ENCODE measurements around the gene DSG1.
"Not testable (repeated sequence)": the region's sequence is repeated elsewhere in the genome, so short reads cannot be mapped to it uniquely, and the experiment has no call there.

Gene DSG1

GRCh38 chr18:31343454-31343853, 25.5 kb downstream of the DSG1 start:
- DNase-seq (ENCODE audit: low read depth in 2 of 2) = no peak

GRCh38 chr18:31353336-31353735, 35.4 kb downstream of the DSG1 start:
- not testable (repeated sequence) for DNase-seq (ENCODE audit: low read depth in 2 of 2)

- DNase-seq (ENCODE audit: low read depth in 2 of 2) = no peak
Measured at GRCh38 chr18:31354990-31355389, 37.0 kb downstream of the DSG1 start.

GRCh38 chr18:31356025-31356424, 38.1 kb downstream of the DSG1 start:
- no peak for DNase-seq (ENCODE audit: low read depth in 2 of 2)

GRCh38 chr18:31364190-31364589, 46.2 kb downstream of the DSG1 start:
- no peak for DNase-seq (ENCODE audit: low read depth in 2 of 2)

- no peak for DNase-seq (ENCODE audit: low read depth in 2 of 2)
Measured at GRCh38 chr18:31369478-31369877, 51.5 kb downstream of the DSG1 start.

- DNase-seq (ENCODE audit: low read depth in 2 of 2) = no peak
Measured at GRCh38 chr18:31371989-31372388, 54.0 kb downstream of the DSG1 start.

- no peak for DNase-seq (ENCODE audit: low read depth in 2 of 2)
Measured at GRCh38 chr18:31373641-31374040, 55.7 kb downstream of the DSG1 start.

GRCh38 chr18:31376477-31376876, 58.5 kb downstream of the DSG1 start, which contains the start of gene DSG4:
Gene DSG4 (plus strand): TSS chr18:31376777. CDS start chr18:31376912, 135 bp downstream.
- no peak for DNase-seq (ENCODE audit: low read depth in 2 of 2)

GRCh38 chr18:31380912-31381311, 63.0 kb downstream of the DSG1 start:
- no peak for DNase-seq (ENCODE audit: low read depth in 2 of 2)

- DNase-seq (ENCODE audit: low read depth in 2 of 2) = no peak
Measured at GRCh38 chr18:31382107-31382506, 64.1 kb downstream of the DSG1 start.

- DNase-seq (ENCODE audit: low read depth in 2 of 2) = no peak
Measured at GRCh38 chr18:31386741-31387140, 68.8 kb downstream of the DSG1 start.

GRCh38 chr18:31393286-31393685, 75.3 kb downstream of the DSG1 start:
- no peak for DNase-seq (ENCODE audit: low read depth in 2 of 2)

GRCh38 chr18:31396796-31397612, 79.0 kb downstream of the DSG1 start:
- no peak for DNase-seq (ENCODE audit: low read depth in 2 of 2)

- DNase-seq (ENCODE audit: low read depth in 2 of 2) = no peak
Measured at GRCh38 chr18:31398191-31398590, 80.2 kb downstream of the DSG1 start.

- DNase-seq (ENCODE audit: low read depth in 2 of 2) = no peak
Measured at GRCh38 chr18:31399306-31400032, 81.5 kb downstream of the DSG1 start.

- DNase-seq (ENCODE audit: low read depth in 2 of 2) = no peak
Measured at GRCh38 chr18:31401156-31402025, 83.4 kb downstream of the DSG1 start.

- DNase-seq (ENCODE audit: low read depth in 2 of 2) = no peak
Measured at GRCh38 chr18:31402026-31402373, 84.0 kb downstream of the DSG1 start.

- no peak for DNase-seq (ENCODE audit: low read depth in 2 of 2)
Measured at GRCh38 chr18:31403409-31403808, 85.4 kb downstream of the DSG1 start.
